HG02943 (cell line): Measurements from ENCODE around the gene AIRE.
"Not testable (repeated sequence)": the region's sequence is repeated elsewhere in the genome, so short reads cannot be mapped to it uniquely, and the experiment has no call there.

Experiments
- ATAC-seq: cut with Tn5 transposase; IDR thresholded peaks from one replicate; pipeline ENCODE4 v1.9.1; 2021; ENCODE audit warnings: mild to moderate bottlenecking, low read depth, moderate library complexity; ENCODE audit not compliant: unreplicated experiment

AIRE gene

GRCh38 chr21:44333509-44334328, 48.0 kb downstream of the AIRE start:
- no peak for ATAC-seq

- no peak for ATAC-seq
Measured at GRCh38 chr21:44334329-44335030, 48.8 kb downstream of the AIRE start.

- ATAC-seq = no peak
Measured at GRCh38 chr21:44335266-44336059, 49.8 kb downstream of the AIRE start.

- no peak for ATAC-seq
Measured at GRCh38 chr21:44337449-44337848, 51.8 kb downstream of the AIRE start.

- no peak for ATAC-seq
Measured at GRCh38 chr21:44337941-44338895, 52.5 kb downstream of the AIRE start.

- ATAC-seq = peak; percentile 73
Measured at GRCh38 chr21:44338971-44339910, 53.6 kb downstream of the AIRE start, which contains the start of gene CFAP410. CFAP410 (minus strand) TSS chr21:44339390; CDS start chr21:44339194, 196 bp downstream.

- not testable (repeated sequence) for ATAC-seq
Measured at GRCh38 chr21:44341726-44342458, 56.2 kb downstream of the AIRE start.

- ATAC-seq = not testable (repeated sequence)
Measured at GRCh38 chr21:44342981-44343380, 57.3 kb downstream of the AIRE start.

GRCh38 chr21:44344541-44345183, 59.0 kb downstream of the AIRE start:
- ATAC-seq = no peak

- no peak for ATAC-seq
Measured at GRCh38 chr21:44345495-44345894, 59.8 kb downstream of the AIRE start.

GRCh38 chr21:44347911-44348451, 62.3 kb downstream of the AIRE start:
- ATAC-seq = no peak
